GM18873 (cell line): ENCODE data around the gene UBAC2.

Experiments used
- ATAC-seq: cut with Tn5 transposase; IDR thresholded peaks from one replicate; pipeline ENCODE4 v1.9.1; 2021; ENCODE audit warnings: mild to moderate bottlenecking, moderate library complexity, moderate number of reproducible peaks; ENCODE audit not compliant: unreplicated experiment, low FRiP score

UBAC2 gene

DNA sequence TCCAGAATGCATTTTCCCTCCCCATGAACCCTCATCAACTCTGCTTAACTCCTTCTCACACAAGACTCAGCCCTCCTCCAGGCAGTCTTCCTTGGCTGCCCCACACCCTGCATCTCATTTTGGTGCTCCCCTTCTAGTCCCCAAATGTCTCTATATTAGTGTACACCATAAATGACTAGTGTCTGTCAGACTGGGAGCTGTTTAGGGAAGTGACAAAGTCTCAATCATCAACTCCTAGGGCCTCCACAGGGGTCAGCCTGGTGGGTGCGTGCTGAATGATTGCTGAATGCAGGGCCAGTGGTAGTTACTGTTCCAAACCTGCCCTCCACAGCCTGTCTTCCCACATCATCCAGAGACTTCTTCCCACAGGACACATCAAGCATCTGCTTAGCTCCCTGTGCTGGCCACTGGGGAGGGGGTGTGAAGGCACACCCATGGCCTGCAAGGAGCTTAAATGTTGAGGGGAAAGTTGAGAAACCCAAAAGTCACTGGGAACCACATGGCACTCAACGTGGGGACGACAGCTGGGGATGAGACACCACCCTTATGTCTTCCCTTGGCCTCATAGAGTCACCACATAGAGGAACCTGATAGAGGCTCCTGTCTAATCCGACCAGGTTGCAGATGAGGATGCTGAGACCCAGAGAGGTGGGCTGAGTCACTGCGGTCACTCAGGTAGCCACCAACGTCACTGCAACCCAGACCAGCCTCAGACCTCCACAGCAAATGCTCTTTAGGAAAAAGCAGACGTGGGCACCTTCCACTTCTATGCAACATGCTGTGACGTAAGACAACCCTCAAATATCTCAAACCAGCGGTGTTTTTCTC, 221.3 kb downstream of the UBAC2 start:
- ATAC-seq, result no peak

- ATAC-seq, result no peak
Measured at GRCh38 chr13:99422586-99423220, 222.0 kb downstream of the UBAC2 start.

GRCh38 chr13:99425485-99426341, 225.1 kb downstream of the UBAC2 start:
- peak; percentile 77 for ATAC-seq

DNA sequence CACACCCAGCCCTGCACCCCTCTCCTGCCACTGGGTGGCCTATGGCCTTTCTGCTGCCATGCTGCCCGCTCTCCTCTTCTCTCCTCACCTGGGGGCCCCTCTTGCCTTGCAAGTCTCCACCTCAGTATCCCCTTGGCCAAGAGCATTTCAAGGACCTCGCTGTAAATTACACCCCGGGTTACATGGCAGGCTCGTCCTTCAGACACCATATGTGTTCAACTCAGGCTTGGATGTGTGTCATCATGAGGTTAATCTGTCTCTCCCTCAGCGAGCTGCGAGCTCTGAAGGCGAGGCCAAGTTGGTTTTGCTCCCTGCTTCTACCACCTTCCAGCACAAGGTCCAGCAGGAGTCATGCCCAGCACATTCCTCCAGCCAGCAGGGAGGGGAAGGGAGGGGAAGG, 225.8 kb downstream of the UBAC2 start:
- ATAC-seq, result no peak

DNA sequence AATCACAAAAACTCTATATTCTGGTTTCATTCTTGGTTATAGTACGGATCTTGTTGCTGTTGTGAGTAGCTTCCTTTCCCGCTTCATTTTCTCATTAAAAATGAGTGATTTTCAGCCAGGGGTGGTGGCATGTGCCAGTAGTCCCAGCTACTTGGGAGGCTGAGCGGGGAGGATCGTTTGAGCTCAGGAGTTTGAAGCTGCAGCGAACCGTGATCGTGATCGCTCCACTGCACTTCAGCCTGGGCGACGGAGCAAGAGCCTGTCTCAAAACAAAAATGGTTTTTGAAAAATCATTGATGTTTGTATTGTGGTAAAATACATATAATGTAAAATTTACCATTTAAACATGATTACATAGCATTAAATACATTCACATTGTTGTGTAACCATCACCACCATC, 229.0 kb downstream of the UBAC2 start:
- no peak for ATAC-seq

GRCh38 chr13:99431927-99432608, 231.4 kb downstream of the UBAC2 start:
- ATAC-seq, result peak; percentile 23

DNA sequence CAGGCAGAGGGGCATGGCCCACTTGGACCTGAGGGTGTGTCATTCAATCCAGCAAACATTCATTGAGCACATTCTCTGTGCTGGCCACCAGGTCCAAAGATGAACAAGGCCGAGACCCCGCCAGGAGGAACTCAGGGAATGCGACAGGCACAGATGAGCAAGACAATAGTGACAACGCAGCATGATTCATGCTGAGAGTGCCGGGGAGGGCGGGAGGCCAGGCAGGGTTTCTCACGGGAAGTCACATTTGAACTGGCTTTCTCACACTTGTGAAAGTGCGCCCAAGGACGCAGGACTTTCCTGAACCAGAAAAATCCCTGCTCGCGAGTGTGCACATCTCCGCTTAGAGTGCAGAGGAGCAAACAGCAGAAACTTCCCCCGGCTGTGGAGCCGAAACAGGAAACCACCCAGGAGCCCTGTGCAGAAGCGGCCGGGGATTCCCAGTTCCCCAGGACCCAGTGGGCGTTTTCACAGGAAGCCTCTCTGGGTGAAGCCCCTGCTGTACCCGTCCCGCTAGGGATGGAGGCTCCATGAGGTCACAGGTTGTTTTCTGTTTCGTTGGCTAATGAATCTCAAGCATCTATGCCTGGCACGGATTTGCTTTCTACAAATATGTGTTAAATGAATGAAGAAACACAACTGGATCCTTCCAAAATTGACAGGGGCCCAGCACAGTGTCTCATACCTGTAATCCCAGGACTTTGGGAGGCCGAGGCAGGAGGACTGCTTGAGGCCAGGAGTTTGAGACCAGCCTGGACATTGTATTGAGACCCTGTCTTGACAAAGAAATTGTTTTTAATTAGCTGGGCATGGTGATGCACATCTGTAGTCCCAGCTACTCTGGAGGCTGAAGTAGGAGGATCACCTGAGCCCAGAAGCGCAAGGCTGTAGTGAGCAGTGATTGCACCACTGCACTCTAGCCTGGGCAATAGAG, 232.2 kb downstream of the UBAC2 start:
- peak; percentile 64 for ATAC-seq

- no peak for ATAC-seq
Measured at GRCh38 chr13:99433543-99434075, 233.0 kb downstream of the UBAC2 start.

GRCh38 chr13:99434258-99434788, 233.7 kb downstream of the UBAC2 start:
- no peak for ATAC-seq

- no peak for ATAC-seq
Measured at GRCh38 chr13:99435116-99435515, 234.5 kb downstream of the UBAC2 start.

- ATAC-seq, result no peak
Measured at GRCh38 chr13:99435998-99436397, 235.3 kb downstream of the UBAC2 start.
